DLD1 (cell line): ENCODE data around the gene LACTBL1.

ENCODE experiments used
- in situ Hi-C: cut with HindIII; loops from 2 replicates; pipeline ENCODE4 v1.10.0; 2017; ENCODE audit warnings: low sequenced_read_pairs

The LACTBL1 gene

DNA sequence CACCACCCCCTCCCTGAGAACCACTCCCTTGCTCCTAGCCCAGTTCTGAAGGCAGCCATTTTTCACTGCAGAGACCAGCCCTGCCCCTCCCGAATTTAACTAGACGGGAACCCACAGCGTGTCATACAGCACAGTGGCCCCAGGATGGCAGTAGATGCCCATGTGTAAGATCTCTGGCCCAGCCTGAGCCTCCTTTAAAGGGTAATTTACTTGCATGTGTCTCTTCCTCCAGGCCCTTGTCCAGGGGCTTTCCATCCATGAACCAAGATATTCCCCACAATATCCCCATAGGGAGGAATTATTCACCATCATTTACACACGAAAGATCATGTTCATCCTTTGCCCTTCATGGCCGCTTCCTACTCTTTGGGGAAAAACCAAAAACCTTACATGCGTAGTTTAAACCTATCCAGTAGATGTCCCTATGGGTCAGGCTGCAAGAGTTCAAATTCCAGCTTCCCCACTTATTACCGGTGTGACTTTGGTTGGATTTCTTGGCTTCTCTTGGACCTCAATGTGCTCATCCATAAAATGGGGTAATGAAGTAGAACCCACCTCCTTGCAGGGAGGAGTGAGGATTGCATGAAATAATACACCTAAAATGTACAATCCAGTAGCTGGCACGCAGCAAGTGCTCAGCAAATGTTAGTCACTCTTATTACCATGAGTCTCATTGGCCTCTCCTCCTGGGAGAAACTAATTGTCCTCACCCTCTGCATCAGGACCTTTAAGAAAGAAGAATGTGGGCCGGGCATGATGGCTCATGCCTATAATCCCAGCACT lies 4.0 kb upstream of the LACTBL1 start:
- in situ Hi-C loops, result no loop called here

- in situ Hi-C loops, result no loop called here
Measured at GRCh38 chr1:22976127-22976460, 3.4 kb upstream of the LACTBL1 start.

DNA sequence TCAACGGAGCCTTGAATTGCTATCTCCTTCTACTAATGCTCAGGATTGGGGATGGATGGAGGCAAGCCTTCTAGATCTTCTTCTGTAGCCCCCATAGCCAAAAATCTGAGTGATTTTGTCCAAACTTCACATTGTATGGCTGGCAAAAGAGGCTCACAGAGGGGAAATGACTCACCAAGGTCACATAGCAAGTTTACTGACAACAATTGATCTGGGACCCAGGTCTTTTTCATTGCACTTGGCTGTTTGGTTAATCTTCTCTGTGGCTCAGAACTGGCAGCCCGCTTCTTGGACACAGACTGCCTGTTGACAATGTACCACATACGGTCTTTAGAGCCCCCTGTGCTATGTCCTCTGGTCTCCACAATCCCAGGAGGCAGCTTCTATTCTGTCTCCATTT lies 3.0 kb upstream of the LACTBL1 start:
- in situ Hi-C loops, result no loop called here

DNA sequence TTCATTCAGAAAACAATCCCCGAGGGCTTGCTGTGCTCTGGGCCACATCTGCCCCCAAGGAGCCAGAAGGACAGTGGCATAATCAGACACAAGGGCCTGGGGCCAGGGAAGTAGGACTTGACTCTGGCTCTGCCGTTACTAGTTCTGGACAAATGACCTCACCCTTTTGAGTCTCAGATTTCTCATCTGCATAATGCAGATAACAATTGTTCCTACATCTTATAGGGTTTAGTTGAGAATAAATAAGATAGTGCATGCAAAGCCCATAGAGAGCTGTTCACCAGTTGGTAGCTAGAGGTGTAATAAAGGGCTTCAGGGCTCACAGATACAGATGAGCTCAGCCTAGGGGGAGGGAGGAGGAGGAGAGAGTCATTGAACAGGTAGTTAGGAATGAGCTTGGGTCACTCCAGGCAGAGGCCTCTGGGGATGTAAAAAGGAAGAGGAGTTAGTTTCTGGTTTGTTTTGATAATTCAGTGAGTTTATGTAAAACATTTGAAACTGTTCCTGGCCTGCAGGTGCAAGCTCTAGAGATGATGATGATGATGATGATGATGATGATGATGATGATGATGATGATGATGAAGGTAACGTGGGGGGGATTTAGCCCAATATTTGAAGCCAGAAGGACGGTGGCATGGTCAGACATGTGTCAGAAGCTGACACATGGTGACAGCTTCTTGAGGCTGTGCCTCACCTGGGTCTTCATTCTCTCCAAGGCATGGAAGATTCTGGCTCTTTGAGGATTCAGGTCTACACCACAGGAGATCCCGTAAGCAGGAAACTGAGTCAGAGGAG lies 858 bp downstream of the LACTBL1 start:
- in situ Hi-C loops, result no loop called here

DNA sequence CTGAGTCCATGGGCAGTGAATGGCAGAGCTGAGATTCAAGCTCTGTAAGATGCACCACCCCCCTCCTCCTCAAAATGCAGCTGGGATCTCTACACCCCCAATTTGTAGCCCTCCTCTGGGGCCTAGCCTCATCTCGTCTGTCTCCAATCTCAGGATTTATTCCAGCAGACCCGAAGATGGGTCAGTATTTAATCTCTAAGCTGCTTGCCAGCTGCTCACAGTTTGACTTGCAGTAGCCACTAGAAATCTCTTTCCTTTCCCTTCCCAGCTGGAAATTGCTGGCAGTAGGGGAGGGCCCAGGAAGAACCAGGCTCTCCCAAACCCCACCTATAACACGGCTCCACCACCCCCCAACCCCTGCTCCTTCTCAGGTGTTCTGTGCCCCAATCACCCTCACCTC lies 1.5 kb downstream of the LACTBL1 start:
- in situ Hi-C loops, result no loop called here

DNA sequence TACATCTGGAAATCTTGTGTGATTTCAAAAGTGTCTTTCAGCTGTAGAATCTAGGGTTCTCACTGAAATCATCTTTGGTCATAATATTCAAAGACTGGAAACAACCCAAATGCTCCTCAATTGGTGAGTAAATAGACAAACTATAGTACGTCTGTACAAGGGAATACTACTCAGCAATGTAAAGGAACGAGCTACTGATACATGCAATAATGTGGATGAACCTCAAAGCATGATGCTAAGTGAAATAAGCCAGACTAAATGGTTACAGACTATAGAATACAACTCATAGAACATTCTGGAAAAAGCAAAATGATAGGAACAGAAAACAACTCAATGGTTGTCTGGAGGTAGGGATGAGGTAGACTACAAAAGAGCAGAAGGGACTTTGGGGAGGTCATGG lies 2.6 kb downstream of the LACTBL1 start:
- in situ Hi-C loops, result no loop called here

GRCh38 chr1:22969304-22969709 lies 3.4 kb downstream of the LACTBL1 start:
- in situ Hi-C loops, result no loop called here

DNA sequence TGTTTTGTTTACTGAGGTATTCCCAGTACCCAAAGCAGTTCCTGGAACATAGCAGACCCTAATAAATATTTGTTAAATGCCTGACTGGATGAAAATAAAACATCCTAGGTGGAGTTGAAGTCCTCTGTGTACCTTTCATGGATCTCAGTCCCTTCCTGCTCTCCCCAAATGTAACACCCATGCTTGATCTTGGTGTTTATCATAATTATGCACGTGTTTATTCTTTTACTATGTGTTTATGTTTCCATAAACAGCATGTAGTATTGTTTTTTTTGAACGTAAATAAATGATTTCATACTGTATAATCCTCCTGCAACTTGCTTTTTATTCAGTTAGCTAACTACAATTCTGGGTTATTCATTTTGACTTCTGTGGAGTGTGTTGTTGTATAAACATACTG lies 4.8 kb downstream of the LACTBL1 start:
- in situ Hi-C loops, result no loop called here

GRCh38 chr1:22966309-22966708 lies 6.4 kb downstream of the LACTBL1 start:
- in situ Hi-C loops, result no loop called here

DNA sequence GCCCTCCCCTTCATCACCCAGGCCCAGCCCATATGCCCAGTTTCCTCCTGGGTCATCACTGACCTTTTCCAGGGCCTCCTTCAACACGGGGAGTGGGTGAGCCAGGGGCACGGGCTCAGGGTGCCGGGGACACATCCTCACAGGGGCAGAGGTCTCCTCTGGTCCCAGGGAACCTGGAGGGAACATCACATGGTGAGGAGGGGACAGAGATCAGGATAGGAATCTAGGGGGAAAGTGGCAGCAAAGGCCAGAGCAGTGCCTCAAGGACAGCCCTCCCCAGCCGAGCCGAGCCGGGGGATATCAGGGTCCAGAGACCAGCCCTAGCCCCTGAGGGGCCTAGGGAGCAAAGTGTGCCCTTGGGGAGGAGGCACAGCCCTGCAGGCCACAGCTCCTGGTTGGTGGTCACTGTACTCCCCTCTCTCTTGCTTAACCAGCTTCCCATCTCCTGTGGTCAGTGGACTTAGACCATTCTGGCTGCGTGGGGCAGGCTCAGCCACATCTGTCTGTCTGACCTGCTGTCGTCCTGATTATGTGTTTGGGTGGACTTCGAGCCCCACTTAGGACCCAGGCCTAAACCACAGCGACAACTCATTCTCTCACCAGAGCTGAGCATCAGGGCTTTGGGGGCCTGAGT lies 9.5 kb downstream of the LACTBL1 start:
- in situ Hi-C loops, result no loop called here

DNA sequence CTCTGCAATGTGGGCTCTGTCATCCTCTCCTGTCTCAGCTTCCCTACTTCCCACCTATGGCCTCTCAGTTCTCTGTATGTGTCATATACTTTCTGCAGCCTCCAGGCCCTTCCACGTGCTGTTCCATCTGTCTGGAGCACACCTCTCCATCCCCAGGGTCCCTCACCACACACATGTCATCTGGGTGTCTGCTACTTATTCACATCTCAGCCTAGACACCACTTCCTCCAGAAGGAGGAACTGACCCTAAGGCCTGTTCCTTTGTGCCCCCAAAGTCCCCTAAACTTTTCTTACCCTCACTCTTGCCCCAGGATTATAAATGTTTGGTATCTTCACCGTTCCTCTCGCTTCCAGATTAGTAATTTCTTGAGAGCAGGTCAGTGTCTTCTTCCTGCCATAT lies 10.1 kb downstream of the LACTBL1 start:
- in situ Hi-C loops, result no loop called here

DNA sequence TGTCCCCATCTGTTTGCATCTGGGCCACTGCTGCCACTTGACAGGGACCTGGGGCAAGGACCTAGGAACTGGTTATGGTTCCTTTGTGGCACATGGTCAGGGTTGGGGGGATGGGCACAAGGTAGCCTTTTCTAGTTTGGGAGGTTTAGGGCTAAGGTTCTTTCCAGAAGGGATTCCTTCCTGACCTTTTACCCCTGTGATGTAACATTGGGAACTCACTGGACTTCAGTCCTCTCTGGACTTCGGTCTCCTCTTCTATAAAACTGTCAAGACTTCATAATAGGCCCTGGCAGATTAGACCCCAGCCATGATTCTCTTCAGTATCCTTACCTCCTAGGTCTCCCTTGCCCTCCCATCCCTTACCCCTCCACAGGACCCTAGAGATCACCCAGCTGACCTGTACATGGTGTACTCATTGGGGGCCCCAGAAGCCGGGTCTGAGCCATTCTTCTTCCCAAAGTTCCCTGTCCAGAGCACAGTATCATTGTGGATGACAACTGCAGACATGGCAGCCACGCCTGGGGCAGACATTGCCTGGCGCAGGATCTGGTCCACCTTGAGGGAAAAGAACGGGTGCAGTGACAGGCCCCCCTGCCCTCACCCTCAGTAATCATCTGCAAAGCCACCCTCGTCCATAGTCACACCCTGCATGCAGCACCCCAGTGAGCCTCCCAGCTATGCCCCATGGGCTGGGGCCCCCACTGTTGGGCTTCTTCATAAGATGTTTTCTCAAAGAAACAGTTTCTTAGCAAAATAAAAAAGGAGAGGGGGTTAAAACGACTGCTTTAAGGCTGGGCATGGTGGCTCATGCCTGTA lies 12.9 kb downstream of the LACTBL1 start:
- in situ Hi-C loops, result no loop called here

DNA sequence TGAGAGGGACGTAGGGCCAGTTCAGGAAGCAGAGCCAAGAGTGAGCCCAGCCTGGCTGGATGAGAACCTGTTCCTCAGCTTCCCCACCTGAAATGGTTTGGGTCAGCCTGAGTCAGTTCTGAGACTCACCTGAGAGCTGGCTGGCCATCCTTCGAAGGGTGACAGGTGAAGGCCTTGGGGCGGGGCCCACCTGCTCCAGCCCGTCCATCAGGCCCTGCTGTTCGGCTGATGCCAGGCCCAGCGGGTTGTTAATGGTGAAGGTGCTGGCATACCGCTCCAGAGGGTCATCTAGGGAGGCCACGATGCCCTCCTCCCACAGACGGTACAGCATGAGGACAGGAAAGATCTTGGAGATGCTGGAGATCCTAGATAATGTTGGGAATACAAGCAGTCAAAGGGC lies 14.1 kb downstream of the LACTBL1 start:
- in situ Hi-C loops, result no loop called here

DNA sequence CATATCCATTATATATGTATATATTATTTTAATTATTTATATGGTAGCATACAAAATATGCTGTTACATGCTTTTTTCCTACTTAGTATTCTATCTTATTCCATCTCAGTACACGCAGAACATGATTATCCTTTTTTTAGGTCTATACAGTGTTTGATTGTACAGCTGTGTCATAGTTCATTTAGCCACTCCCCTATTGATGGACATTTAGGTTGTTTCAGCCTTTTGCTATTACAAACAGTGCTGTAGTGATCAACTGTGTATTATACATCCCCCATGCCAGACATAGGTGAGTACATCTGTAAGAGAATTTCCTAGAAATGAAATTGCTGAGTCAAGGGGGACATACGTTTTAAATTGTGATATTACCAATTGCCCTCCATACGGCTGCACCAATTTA lies 15.6 kb downstream of the LACTBL1 start:
- in situ Hi-C loops, result no loop called here

DNA sequence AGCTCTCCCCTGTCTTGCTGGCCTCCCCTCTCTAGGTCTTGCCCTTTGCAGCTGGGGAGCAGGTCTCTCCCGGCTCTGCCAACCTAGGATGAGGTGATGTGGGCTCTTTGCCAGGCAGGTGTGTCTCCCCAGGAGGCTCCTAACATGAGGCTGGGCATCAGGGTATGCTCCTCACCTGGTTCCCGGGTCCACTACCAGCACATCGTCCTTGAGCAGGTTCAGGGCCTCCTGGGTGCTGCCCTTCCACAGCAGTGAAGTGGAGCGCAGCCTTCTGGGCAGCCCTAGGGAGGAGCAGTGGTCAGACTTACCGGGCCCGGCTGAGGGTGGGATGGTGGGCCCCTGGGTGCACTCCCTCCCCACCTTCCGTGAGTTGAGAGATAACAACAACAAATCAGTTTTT lies 17.5 kb downstream of the LACTBL1 start:
- in situ Hi-C loops, result no loop called here

GRCh38 chr1:22953740-22954141 lies 18.9 kb downstream of the LACTBL1 start:
- in situ Hi-C loops, result no loop called here

GRCh38 chr1:22953057-22953739 lies 19.5 kb downstream of the LACTBL1 start:
- in situ Hi-C loops, result no loop called here

DNA sequence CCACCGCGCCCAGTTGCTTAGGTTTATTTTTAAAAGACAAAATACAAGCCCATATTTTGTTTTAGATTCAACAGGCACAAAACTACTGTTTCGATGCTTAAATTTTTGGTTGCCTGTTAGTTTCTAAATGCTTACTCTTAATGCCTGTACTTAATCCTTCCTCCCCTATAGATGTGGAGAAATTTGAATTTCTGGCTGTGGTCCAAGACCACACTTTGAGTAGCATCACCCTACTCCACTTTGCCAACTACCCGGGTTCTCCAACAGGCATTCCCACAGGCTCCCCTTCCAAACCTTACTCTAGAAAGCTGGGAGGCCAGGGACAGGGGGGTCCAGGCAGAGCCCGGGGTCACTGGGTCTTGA lies 20.0 kb downstream of the LACTBL1 start:
- in situ Hi-C loops, result no loop called here

- in situ Hi-C loops, result no loop called here
Measured at GRCh38 chr1:22951796-22952195, 20.9 kb downstream of the LACTBL1 start.

DNA sequence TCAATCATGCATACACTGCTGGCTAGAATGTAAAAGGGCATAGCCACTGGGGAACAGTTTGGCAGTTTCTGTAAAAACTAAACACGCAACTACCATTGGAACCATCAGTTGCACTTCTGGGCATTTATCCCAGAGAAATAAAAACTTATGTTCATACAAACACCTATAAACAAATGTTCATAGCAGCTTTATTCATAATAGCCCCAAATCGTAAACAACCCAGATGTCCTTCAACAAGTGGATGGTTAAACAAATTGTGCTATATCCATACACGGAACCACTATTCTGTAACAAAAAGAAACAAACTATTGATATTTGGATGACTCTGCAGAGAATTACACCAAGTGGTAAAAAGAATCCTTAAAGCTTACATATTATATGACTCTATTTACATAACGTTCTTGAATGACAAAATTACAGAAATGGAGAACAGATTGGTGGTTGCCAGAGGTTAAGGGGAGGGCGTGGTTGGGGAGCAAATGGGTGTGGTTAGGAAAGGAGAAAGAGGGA lies 22.8 kb downstream of the LACTBL1 start:
- in situ Hi-C loops, result no loop called here
